GM19463 (cell line): Measurements from ENCODE around the gene MRM1.
"Not testable (repeated sequence)": the region's sequence is repeated elsewhere in the genome, so short reads cannot be mapped to it uniquely, and the experiment has no call there.

Experiments used
- ATAC-seq: cut with Tn5 transposase; IDR thresholded peaks from one replicate; pipeline ENCODE4 v1.9.1; 2021; ENCODE audit warnings: mild to moderate bottlenecking, moderate library complexity; ENCODE audit not compliant: unreplicated experiment

The MRM1 gene

GRCh38 chr17:36600465-36600864, 918 bp upstream of the MRM1 start:
- no peak for ATAC-seq

- ATAC-seq = no peak
These were observed 464 bp upstream of the MRM1 start for GRCh38 chr17:36600936-36601302.

GRCh38 chr17:36602030-36602748, 806 bp downstream of the MRM1 start:
- no peak for ATAC-seq

GRCh38 chr17:36602924-36603384, 1.6 kb downstream of the MRM1 start:
- no peak for ATAC-seq

GRCh38 chr17:36605028-36605427, 3.6 kb downstream of the MRM1 start:
- not testable (repeated sequence) for ATAC-seq

GRCh38 chr17:36608280-36608679, 6.9 kb downstream of the MRM1 start:
- no peak for ATAC-seq

- ATAC-seq = no peak
These were observed 7.6 kb downstream of the MRM1 start for GRCh38 chr17:36608794-36609497.

- ATAC-seq = no peak
These were observed 8.1 kb downstream of the MRM1 start for GRCh38 chr17:36609498-36609862.

- ATAC-seq = no peak
These were observed 9.1 kb downstream of the MRM1 start for GRCh38 chr17:36610474-36610873.

- ATAC-seq = no peak
These were observed 10.1 kb downstream of the MRM1 start for GRCh38 chr17:36611345-36612072.

- no peak for ATAC-seq
These were observed 10.9 kb downstream of the MRM1 start for GRCh38 chr17:36612323-36612722.

GRCh38 chr17:36613155-36613554, 11.8 kb downstream of the MRM1 start:
- no peak for ATAC-seq

- no peak for ATAC-seq
These were observed 12.7 kb downstream of the MRM1 start for GRCh38 chr17:36614081-36614480.

GRCh38 chr17:36614933-36615332, 13.6 kb downstream of the MRM1 start:
- no peak for ATAC-seq

GRCh38 chr17:36616061-36617029, 15.0 kb downstream of the MRM1 start:
- ATAC-seq = no peak

GRCh38 chr17:36617773-36618172, 16.4 kb downstream of the MRM1 start:
- ATAC-seq = no peak

- ATAC-seq = no peak
These were observed 21.9 kb downstream of the MRM1 start for GRCh38 chr17:36623281-36623680.

GRCh38 chr17:36625188-36625587, 23.8 kb downstream of the MRM1 start:
- ATAC-seq = no peak

- no peak for ATAC-seq
These were observed 25.7 kb downstream of the MRM1 start for GRCh38 chr17:36627101-36627500.

GRCh38 chr17:36628576-36628975, 27.2 kb downstream of the MRM1 start:
- no peak for ATAC-seq
